GM12878 (cell line): Measurements from ENCODE around the gene PDIA4. TPM values are rescaled to one million over a fixed set of nuclear protein-coding genes. Genes with fewer than 3 reads are reported as not detected.

Source experiments
- BHLHE40 ChIP-seq, 2 experiments: fragments of 450-650 bp in 1 of 2; IDR thresholded peaks; 2 replicates each; pipeline ENCODE4 v1.6.1; 2011 to 2017; ENCODE audit warnings: low read depth in 2 of 2, borderline replicate concordance in 1 of 2, improper control_type of control experiment in 1 of 2, low read length in 1 of 2, mild to moderate bottlenecking in 1 of 2
- DPF2 ChIP-seq: fragments of 450-650 bp; IDR thresholded peaks from 2 replicates; pipeline ENCODE4 v1.6.1; 2017; ENCODE audit warnings: mild to moderate bottlenecking
- ETV6 ChIP-seq, 2 experiments: fragments of 450-650 bp in 1 of 2; IDR thresholded peaks in 1 of 2; conservative IDR thresholded peaks in 1 of 2; 2 replicates each; pipeline ENCODE4 v1.6.1; 2014; ENCODE audit warnings: antibody characterized with exemption in 1 of 2, borderline replicate concordance in 1 of 2, low read depth in 1 of 2, mild to moderate bottlenecking in 1 of 2, moderate library complexity in 1 of 2
- EZH2 ChIP-seq: IDR thresholded peaks from 2 replicates; pipeline ENCODE4 v1.6.1; 2012; ENCODE audit warnings: low read depth, mild to moderate bottlenecking, control low read depth, inconsistent platforms, low read length, borderline replicate concordance; ENCODE audit not compliant: control insufficient read depth
- GATAD2B ChIP-seq: fragments of 450-650 bp; conservative IDR thresholded peaks from 2 replicates; pipeline ENCODE4 v1.6.1; 2017; ENCODE audit warnings: low read depth, mild to moderate bottlenecking, moderate library complexity
- IKZF1 ChIP-seq: fragments of 450-650 bp; conservative IDR thresholded peaks from 2 replicates; pipeline ENCODE4 v1.6.1; 2017; ENCODE audit warnings: antibody characterized with exemption, mild to moderate bottlenecking
- IRF4 ChIP-seq: IDR thresholded peaks from 2 replicates; pipeline ENCODE4 v1.6.1; 2011; ENCODE audit warnings: low read depth, low read length
- LARP7 ChIP-seq: fragments of 450-650 bp; IDR thresholded peaks from 2 replicates; pipeline ENCODE4 v1.6.1; 2017; ENCODE audit warnings: mild to moderate bottlenecking
- NR2F1 ChIP-seq: fragments of 450-650 bp; conservative IDR thresholded peaks from 2 replicates; pipeline ENCODE4 v1.6.1; 2017; ENCODE audit warnings: mild to moderate bottlenecking
- PAX8 ChIP-seq: fragments of 450-650 bp; IDR thresholded peaks from 2 replicates; pipeline ENCODE4 v1.6.1; 2017; ENCODE audit warnings: mild to moderate bottlenecking, moderate library complexity
- PML ChIP-seq: IDR thresholded peaks from 2 replicates; pipeline ENCODE4 v1.6.1; 2012; ENCODE audit warnings: low read length, inconsistent platforms
- POLR2A ChIP-seq: IDR thresholded peaks from 2 replicates; pipeline ENCODE4 v1.6.1; 2011; ENCODE audit warnings: low read depth, mild to moderate bottlenecking, low read length
- POLR2AphosphoS2 ChIP-seq: IDR thresholded peaks from 2 replicates; pipeline ENCODE4 v1.6.1; 2011; ENCODE audit warnings: low read depth, mild to moderate bottlenecking, low read length, improper control_type of control experiment, moderate library complexity
- STAT1 ChIP-seq: fragments of 450-650 bp; conservative IDR thresholded peaks from 2 replicates; pipeline ENCODE4 v1.6.1; 2014; ENCODE audit warnings: antibody characterized with exemption, mild to moderate bottlenecking
- SUZ12 ChIP-seq: fragments of 200-600 bp; sonication (generic); IDR thresholded peaks from one replicate; pipeline ENCODE4 v1.6.1; 2018; ENCODE audit warnings: antibody characterized with exemption, mild to moderate bottlenecking; ENCODE audit not compliant: unreplicated experiment
- TBL1XR1 ChIP-seq: IDR thresholded peaks from 2 replicates; pipeline ENCODE4 v1.6.1; 2012; ENCODE audit warnings: low read depth, low read length, improper control_type of control experiment
- WRNIP1 ChIP-seq: IDR thresholded peaks from 2 replicates; pipeline ENCODE4 v1.6.1; 2011; ENCODE audit warnings: low read depth, low read length, improper control_type of control experiment, borderline replicate concordance
- YY1 ChIP-seq: IDR thresholded peaks from 2 replicates; pipeline ENCODE4 v1.6.1; 2011; ENCODE audit warnings: low read depth, mild to moderate bottlenecking, low read length
- ZNF207 ChIP-seq: fragments of 450-650 bp; IDR thresholded peaks from 2 replicates; pipeline ENCODE4 v1.6.1; 2014; ENCODE audit warnings: antibody characterized with exemption, mild to moderate bottlenecking, borderline replicate concordance
- ZNF217 ChIP-seq: fragments of 450-650 bp; IDR thresholded peaks from 2 replicates; pipeline ENCODE4 v1.6.1; 2017; ENCODE audit warnings: antibody characterized with exemption, mild to moderate bottlenecking
- ZSCAN29 ChIP-seq: fragments of 450-650 bp; IDR thresholded peaks from 2 replicates; pipeline ENCODE4 v1.6.1; 2017; ENCODE audit warnings: mild to moderate bottlenecking, moderate library complexity
- ZZZ3 ChIP-seq: IDR thresholded peaks from 2 replicates; pipeline ENCODE4 v1.6.1; 2011; ENCODE audit warnings: low read depth; ENCODE audit not compliant: control insufficient read depth, insufficient read length
- polyA plus RNA-seq, 11 experiments: library from polyadenylated mRNA; depleted of rRNA in 4 of 11; unstranded in 6 of 11; stranded (reverse) in 5 of 11; fragments of >200 nt; fragmentation: Nextera tagmentation in 4 of 11; fragmentation: Illumina TruSeq in 1 of 11; extraction: Ambion mirVana in 4 of 11; extraction: Trizol in 1 of 11; gene quantifications; 1 replicate in 1 of 11; 2 replicates in 10 of 11; pipeline versions ENCODE4 v1.2.1 to v1.2.3, GENCODE V29; 2011 to 2016; ENCODE audit warnings: inconsistent platforms in 2 of 11, missing spikeins in 2 of 11, low read depth in 1 of 11
- total RNA-seq, 4 experiments: library from RNA; depleted of rRNA in 3 of 4; stranded (reverse); fragments of >200 nt in 3 of 4; fragmentation: Illumina TruSeq in 1 of 4; extraction: Trizol in 1 of 4; gene quantifications; 2 replicates each; pipeline versions ENCODE4 v1.2.1 to v1.2.3, GENCODE V29; 2013 to 2021
- TF ChIP-seq, protein P1 (sequence below): fragments of 450-650 bp; conservative IDR thresholded peaks from 2 replicates; pipeline ENCODE4 v1.6.1; 2017; ENCODE audit warnings: mild to moderate bottlenecking, moderate library complexity
- TF ChIP-seq, protein P2 (sequence below): IDR thresholded peaks from 2 replicates; pipeline ENCODE4 v1.6.1; 2012; ENCODE audit warnings: low read depth, low read length, improper control_type of control experiment
- TF ChIP-seq, protein P3 (sequence below): fragments of 450-650 bp; formaldehyde crosslinking; IDR thresholded peaks from 2 replicates; pipeline ENCODE4 v1.5.0; 2022; ENCODE audit warnings: mild to moderate bottlenecking, missing genetic modification characterization

PDIA4 gene
- total and polyA plus RNA-seq, 10 of the 15 experiments (the other 5 are each of a cell fraction or from before 2014, with no cell fraction given): 7.1 to 306 (median 106) TPM

DNA sequence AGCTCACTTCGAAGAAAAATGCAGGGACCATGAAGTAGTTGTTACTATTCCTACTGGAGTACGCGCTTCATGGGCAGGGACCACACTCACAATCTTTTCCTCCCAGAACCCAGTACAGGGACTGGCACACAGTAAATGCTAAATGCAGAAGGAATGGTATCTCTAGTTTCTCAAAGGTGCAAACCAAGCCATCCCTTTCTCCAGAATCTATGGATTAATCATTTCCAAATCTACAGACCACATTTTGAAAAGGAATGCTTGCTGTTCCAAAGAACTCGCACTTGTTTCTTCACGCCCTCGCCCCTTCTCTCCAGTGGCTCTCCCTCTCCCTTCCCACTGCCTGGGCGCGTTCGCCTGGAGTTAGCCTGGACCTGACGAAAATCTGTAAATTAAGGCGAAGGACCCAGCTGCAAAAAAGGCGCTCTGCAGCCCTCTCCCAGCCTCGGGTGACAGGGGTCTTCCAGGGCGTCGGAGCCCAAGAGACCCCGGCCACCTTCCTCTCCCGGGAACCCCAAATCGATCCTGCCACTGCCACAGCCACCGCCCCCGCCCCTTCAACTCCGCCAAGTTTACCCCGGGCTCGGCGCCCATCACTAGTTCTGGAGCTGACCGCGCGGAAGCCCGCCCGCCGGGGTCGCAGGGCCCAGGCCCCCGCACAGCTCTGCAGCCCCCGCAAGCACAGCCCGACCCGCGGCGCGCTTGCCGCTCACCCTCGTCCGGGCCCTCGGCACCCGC lies 527 bp downstream of the PDIA4 start (continued):
- TF ChIP-seq, protein P1, sequence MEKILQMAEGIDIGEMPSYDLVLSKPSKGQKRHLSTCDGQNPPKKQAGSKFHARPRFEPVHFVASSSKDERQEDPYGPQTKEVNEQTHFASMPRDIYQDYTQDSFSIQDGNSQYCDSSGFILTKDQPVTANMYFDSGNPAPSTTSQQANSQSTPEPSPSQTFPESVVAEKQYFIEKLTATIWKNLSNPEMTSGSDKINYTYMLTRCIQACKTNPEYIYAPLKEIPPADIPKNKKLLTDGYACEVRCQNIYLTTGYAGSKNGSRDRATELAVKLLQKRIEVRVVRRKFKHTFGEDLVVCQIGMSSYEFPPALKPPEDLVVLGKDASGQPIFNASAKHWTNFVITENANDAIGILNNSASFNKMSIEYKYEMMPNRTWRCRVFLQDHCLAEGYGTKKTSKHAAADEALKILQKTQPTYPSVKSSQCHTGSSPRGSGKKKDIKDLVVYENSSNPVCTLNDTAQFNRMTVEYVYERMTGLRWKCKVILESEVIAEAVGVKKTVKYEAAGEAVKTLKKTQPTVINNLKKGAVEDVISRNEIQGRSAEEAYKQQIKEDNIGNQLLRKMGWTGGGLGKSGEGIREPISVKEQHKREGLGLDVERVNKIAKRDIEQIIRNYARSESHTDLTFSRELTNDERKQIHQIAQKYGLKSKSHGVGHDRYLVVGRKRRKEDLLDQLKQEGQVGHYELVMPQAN: peak; percentile 97; the same call in 1 of the 2 replicates
- TF ChIP-seq GATAD2B: no peak; the same call in 1 of the 2 replicates
- TF ChIP-seq ZNF217: peak; percentile 32; the same call in 1 of the 2 replicates
- no peak for TF ChIP-seq PML
- no peak for TF ChIP-seq TBL1XR1
- TF ChIP-seq YY1: no peak
- no peak for TF ChIP-seq POLR2A
- 0 out of 2 replicates have a peak, but pooled peaks have one; percentile 7 for TF ChIP-seq ZSCAN29
- TF ChIP-seq IRF4: no peak
- no peak for TF ChIP-seq ETV6 (conservative IDR thresholded peaks at IDR 0.05 in 1 of 2, IDR thresholded peaks at IDR 0.05 in 1 of 2; ENCODE audit: borderline replicate concordance in 1 of 2, low read depth in 1 of 2)
- TF ChIP-seq NR2F1: peak; percentile 68; the same call in 1 of the 2 replicates
- no peak for TF ChIP-seq SUZ12
- TF ChIP-seq, protein P2, sequence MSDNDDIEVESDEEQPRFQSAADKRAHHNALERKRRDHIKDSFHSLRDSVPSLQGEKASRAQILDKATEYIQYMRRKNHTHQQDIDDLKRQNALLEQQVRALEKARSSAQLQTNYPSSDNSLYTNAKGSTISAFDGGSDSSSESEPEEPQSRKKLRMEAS: no peak
- 0 out of 2 replicates have a peak, but pooled peaks have one; percentile 31 for TF ChIP-seq WRNIP1
- peak; percentile 78; the same call in 1 of the 2 replicates for TF ChIP-seq IKZF1
- no peak for TF ChIP-seq PAX8
- TF ChIP-seq ZZZ3: no peak
- TF ChIP-seq BHLHE40 (IDR thresholded peaks at IDR 0.05; ENCODE audit: borderline replicate concordance in 1 of 2, low read depth in 2 of 2, low read length in 1 of 2): no peak
- TF ChIP-seq POLR2AphosphoS2: no peak
- peak; percentile 95; the same call in 1 of the 2 replicates for TF ChIP-seq LARP7
- TF ChIP-seq STAT1: no peak; the same call in 1 of the 2 replicates
- no peak for TF ChIP-seq EZH2
- TF ChIP-seq ZNF207: no peak; the same call in 1 of the 2 replicates
- TF ChIP-seq, protein P3, sequence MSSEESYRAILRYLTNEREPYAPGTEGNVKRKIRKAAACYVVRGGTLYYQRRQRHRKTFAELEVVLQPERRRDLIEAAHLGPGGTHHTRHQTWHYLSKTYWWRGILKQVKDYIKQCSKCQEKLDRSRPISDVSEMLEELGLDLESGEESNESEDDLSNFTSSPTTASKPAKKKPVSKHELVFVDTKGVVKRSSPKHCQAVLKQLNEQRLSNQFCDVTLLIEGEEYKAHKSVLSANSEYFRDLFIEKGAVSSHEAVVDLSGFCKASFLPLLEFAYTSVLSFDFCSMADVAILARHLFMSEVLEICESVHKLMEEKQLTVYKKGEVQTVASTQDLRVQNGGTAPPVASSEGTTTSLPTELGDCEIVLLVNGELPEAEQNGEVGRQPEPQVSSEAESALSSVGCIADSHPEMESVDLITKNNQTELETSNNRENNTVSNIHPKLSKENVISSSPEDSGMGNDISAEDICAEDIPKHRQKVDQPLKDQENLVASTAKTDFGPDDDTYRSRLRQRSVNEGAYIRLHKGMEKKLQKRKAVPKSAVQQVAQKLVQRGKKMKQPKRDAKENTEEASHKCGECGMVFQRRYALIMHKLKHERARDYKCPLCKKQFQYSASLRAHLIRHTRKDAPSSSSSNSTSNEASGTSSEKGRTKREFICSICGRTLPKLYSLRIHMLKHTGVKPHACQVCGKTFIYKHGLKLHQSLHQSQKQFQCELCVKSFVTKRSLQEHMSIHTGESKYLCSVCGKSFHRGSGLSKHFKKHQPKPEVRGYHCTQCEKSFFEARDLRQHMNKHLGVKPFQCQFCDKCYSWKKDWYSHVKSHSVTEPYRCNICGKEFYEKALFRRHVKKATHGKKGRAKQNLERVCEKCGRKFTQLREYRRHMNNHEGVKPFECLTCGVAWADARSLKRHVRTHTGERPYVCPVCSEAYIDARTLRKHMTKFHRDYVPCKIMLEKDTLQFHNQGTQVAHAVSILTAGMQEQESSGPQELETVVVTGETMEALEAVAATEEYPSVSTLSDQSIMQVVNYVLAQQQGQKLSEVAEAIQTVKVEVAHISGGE: no peak
- no peak for TF ChIP-seq DPF2
